WTC11 (cell line): ENCODE measurements around the gene ZMYND12. TPM values are rescaled to one million over a fixed set of nuclear protein-coding genes. Genes with fewer than 3 reads are reported as not detected.

Experiments
- ATAC-seq: fragments of 200-7000 bp; cut with Tn5 transposase; 2 replicates; pipeline ENCODE4 v1.10.0; 2021; ENCODE audit warnings: mild to moderate bottlenecking, moderate library complexity
- CTCF ChIA-PET: fragments of 300-600 bp; sonication (Branson Sonifier 250); formaldehyde crosslinking; loops from one replicate; lab custom pipeline; 2021; ENCODE audit warnings: antibody characterized with exemption; lab: Charles Lee
- POLR2A ChIA-PET: fragments of 350-600 bp; sonication (Branson Sonifier 250); formaldehyde crosslinking; loops from one replicate; lab custom pipeline; 2021; ENCODE audit warnings: antibody characterized with exemption; lab: Charles Lee
- DNase-seq: peaks from one replicate; pipeline ENCODE4 v3.0.0; 2021; ENCODE audit warnings: low spot score
- H3K27ac Mint-ChIP-seq: 2 replicates; pipeline ENCODE4 v1.8.0; 2021; ENCODE audit warnings: mixed read lengths
- H3K27me3 Mint-ChIP-seq: 2 replicates; pipeline ENCODE4 v1.8.0; 2021; ENCODE audit warnings: low read depth, mild to moderate bottlenecking, moderate library complexity, mixed read lengths
- H3K36me3 Mint-ChIP-seq: 2 replicates; pipeline ENCODE4 v1.8.0; 2021; ENCODE audit warnings: mixed read lengths
- H3K4me1 Mint-ChIP-seq: 2 replicates; pipeline ENCODE4 v1.8.0; 2022; ENCODE audit warnings: mixed read lengths
- H3K4me3 Mint-ChIP-seq: 2 replicates; pipeline ENCODE4 v1.8.0; 2021; ENCODE audit warnings: mild to moderate bottlenecking, moderate library complexity, mixed read lengths
- H3K9me3 Mint-ChIP-seq: 2 replicates; pipeline ENCODE4 v1.8.0; 2021; ENCODE audit warnings: mixed read lengths
- ATF3 ChIP-seq: sonication (generic); formaldehyde crosslinking; conservative IDR thresholded peaks from 2 replicates; pipeline ENCODE4 v1.8.1; 2022; ENCODE audit warnings: mild to moderate bottlenecking, missing genetic modification reagents
- FOXJ3 ChIP-seq: sonication (generic); formaldehyde crosslinking; IDR thresholded peaks from 2 replicates; pipeline ENCODE4 v1.9.0; 2021; ENCODE audit warnings: missing genetic modification reagents, mild to moderate bottlenecking, borderline replicate concordance
- FOXK1 ChIP-seq: sonication (generic); formaldehyde crosslinking; IDR thresholded peaks from 2 replicates; pipeline ENCODE4 v1.8.0; 2022; ENCODE audit warnings: mild to moderate bottlenecking, moderate library complexity, missing genetic modification reagents
- HMGA2 ChIP-seq: fragments of 250-450 bp; sonication (Bioruptor Pico); IDR thresholded peaks from 2 replicates; pipeline ENCODE4 v1.4.0; 2021; ENCODE audit warnings: mild to moderate bottlenecking, moderate library complexity
- KAT7 ChIP-seq: sonication (generic); formaldehyde crosslinking; IDR thresholded peaks from 2 replicates; pipeline ENCODE4 v1.8.1; 2023; ENCODE audit warnings: missing genetic modification reagents, mild to moderate bottlenecking, borderline replicate concordance
- MAX ChIP-seq: sonication (generic); formaldehyde crosslinking; IDR thresholded peaks from 2 replicates; pipeline ENCODE4 v1.8.0; 2022; ENCODE audit warnings: mild to moderate bottlenecking, missing genetic modification reagents
- NFE2L1 ChIP-seq: sonication (generic); formaldehyde crosslinking; IDR thresholded peaks from 2 replicates; pipeline ENCODE4 v1.8.1; 2023; ENCODE audit warnings: missing genetic modification reagents
- NFYB ChIP-seq: sonication (generic); formaldehyde crosslinking; conservative IDR thresholded peaks from 2 replicates; pipeline ENCODE4 v1.8.0; 2022; ENCODE audit warnings: low read depth, missing genetic modification reagents
- PRDM15 ChIP-seq: sonication (generic); formaldehyde crosslinking; IDR thresholded peaks from 2 replicates; pipeline ENCODE4 v1.8.0; 2022; ENCODE audit warnings: missing genetic modification reagents
- SMAD3 ChIP-seq: sonication (generic); formaldehyde crosslinking; IDR thresholded peaks from 2 replicates; pipeline ENCODE4 v1.8.0; 2022; ENCODE audit warnings: missing genetic modification reagents, mild to moderate bottlenecking, borderline replicate concordance
- SOX15 ChIP-seq: fragments of 250-450 bp; sonication (Bioruptor Pico); IDR thresholded peaks from 2 replicates; pipeline ENCODE4 v1.9.0; 2021; ENCODE audit warnings: mild to moderate bottlenecking
- SP1 ChIP-seq: sonication (generic); formaldehyde crosslinking; conservative IDR thresholded peaks from 2 replicates; pipeline ENCODE4 v1.8.1; 2022; ENCODE audit warnings: missing genetic modification reagents
- TCF7 ChIP-seq: sonication (generic); formaldehyde crosslinking; IDR thresholded peaks from 2 replicates; pipeline ENCODE4 v1.8.0; 2022; ENCODE audit warnings: mild to moderate bottlenecking, low read depth, missing genetic modification reagents, moderate library complexity
- TEAD4 ChIP-seq: sonication (generic); formaldehyde crosslinking; IDR thresholded peaks from 2 replicates; pipeline ENCODE4 v1.8.0; 2022; ENCODE audit warnings: mild to moderate bottlenecking, missing genetic modification reagents
- TP53 ChIP-seq: sonication (generic); formaldehyde crosslinking; IDR thresholded peaks from 2 replicates; pipeline ENCODE4 v1.8.1; 2023; ENCODE audit warnings: mild to moderate bottlenecking, missing genetic modification reagents
- ZBTB21 ChIP-seq: sonication (generic); formaldehyde crosslinking; IDR thresholded peaks from 2 replicates; pipeline ENCODE4 v1.8.1; 2023; ENCODE audit warnings: mild to moderate bottlenecking, missing genetic modification reagents, borderline replicate concordance
- ZNF416 ChIP-seq: fragments of 250-450 bp; sonication (Bioruptor Pico); IDR thresholded peaks from 2 replicates; pipeline ENCODE4 v1.9.0; 2021; ENCODE audit warnings: mild to moderate bottlenecking, inconsistent platforms
- ZNF423 ChIP-seq: fragments of 250-450 bp; sonication (Bioruptor Pico); IDR thresholded peaks from 2 replicates; pipeline ENCODE4 v2.1.2; 2022; ENCODE audit warnings: mild to moderate bottlenecking, moderate library complexity
- total RNA-seq: library from RNA; stranded (reverse); gene quantifications from 3 replicates; pipeline ENCODE4 v1.2.3, GENCODE V29; 2021
- TF ChIP-seq, protein P1 (sequence below): fragments of 250-450 bp; sonication (Bioruptor Pico); IDR thresholded peaks from 2 replicates; pipeline ENCODE4 v1.9.0; 2021; ENCODE audit warnings: mild to moderate bottlenecking
- TF ChIP-seq, protein P2 (sequence below): sonication (generic); formaldehyde crosslinking; IDR thresholded peaks from 2 replicates; pipeline ENCODE4 v1.8.0; 2022; ENCODE audit warnings: mild to moderate bottlenecking, missing genetic modification reagents
- TF ChIP-seq, protein P3 (sequence below): sonication (generic); formaldehyde crosslinking; IDR thresholded peaks from 2 replicates; pipeline ENCODE4 v1.8.1; 2023; ENCODE audit warnings: mild to moderate bottlenecking, missing genetic modification reagents, moderate library complexity
- TF ChIP-seq, protein P4 (sequence below): sonication (generic); formaldehyde crosslinking; IDR thresholded peaks from 2 replicates; pipeline ENCODE4 v1.8.1; 2023; ENCODE audit warnings: mild to moderate bottlenecking, moderate library complexity, missing genetic modification reagents

ZMYND12 gene
- total RNA-seq, 1 experiment from 2014 or later: 0.63 TPM

DNA sequence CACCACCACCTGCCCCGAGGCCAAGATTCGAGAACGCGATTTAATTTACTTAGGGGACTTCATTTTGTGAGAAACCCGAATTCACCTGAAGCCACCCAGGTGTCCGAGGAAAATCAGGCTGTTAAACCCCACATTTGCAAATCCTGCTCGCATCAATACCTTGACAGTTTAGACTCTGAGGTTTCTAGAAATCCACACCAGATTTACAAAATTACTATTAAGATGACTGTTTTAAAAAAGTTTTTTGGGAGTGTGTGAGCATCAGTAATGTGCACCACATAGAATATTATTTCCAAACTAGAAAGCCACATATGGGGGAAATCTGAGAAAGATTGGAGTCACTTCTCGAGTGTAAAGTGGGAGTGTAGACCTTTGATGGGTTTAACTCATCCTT is 74.5 kb downstream of the ZMYND12 start:
- H3K27ac Mint-ChIP-seq: no peak overlapping the region
- POLR2A ChIA-PET: no interaction called here
- ATAC-seq: no peak
- CTCF ChIA-PET: no interaction called here
- no peaks in the 10 kb centered on the region for H3K9me3 Mint-ChIP-seq
- H3K4me3 Mint-ChIP-seq: peak overlapping the region; percentile 68
- H3K27me3 Mint-ChIP-seq: peaks cover 58% of the 10 kb centered on the region
- H3K36me3 Mint-ChIP-seq: no peaks in the 10 kb centered on the region
- TF ChIP-seq SOX15 (CRISPR knock-in tag) (no peak), TP53 (CRISPR knock-in tag) (no peak), SMAD3 (no peak), PRDM15 (CRISPR knock-in tag) (no peak), ZBTB21 (no peak), ZNF416 (no peak)
- TF ChIP-seq, protein P1, sequence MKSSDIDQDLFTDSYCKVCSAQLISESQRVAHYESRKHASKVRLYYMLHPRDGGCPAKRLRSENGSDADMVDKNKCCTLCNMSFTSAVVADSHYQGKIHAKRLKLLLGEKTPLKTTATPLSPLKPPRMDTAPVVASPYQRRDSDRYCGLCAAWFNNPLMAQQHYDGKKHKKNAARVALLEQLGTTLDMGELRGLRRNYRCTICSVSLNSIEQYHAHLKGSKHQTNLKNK (CRISPR knock-in tag): no peak
- TF ChIP-seq, all 79 proteins: peak for 0
- DNase-seq: no peak
- H3K4me1 Mint-ChIP-seq: peaks cover 16% of the 10 kb centered on the region

DNA sequence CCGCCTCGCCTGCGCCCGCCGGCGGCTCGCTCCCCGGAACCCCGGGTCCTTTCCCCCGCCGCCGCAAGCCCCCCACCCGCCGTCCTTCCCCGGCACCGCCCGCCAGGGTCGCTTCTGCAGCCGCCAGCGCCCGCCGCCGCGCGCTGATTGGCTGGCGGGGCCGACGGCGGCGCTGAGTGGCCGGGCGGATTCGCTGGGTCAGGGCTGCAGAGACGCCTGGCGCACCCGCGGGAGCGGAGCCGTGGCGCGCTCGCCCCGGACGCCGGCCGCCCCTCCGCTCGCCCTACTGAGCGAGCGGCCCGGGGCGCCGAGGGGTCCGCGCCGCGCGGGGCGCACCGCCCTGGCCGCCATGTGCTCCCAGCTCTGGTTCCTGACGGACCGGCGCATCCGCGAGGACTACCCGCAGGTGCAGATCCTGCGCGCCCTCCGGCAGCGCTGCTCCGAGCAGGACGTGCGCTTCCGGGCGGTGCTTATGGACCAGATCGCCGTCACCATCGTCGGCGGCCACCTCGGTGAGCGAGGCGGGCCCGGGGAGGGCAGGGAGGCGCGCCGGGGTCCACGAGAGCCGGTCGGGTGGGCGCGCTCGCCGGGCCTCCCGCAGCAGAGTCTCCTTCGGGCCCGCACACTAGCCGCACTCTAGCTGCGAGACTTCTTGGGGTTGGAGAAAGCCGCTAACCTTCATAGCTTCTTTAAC is 75.1 kb downstream of the ZMYND12 start, which contains the start of gene RIMKLA:
RIMKLA (plus strand) TSS at position 207 of the 694 bp plus-strand sequence; CDS start at position 350, 143 bp downstream.
- peak within 1 kb of the TSS; percentile 79 for H3K4me3 Mint-ChIP-seq
- H3K27me3 Mint-ChIP-seq: peaks cover 61% of the 10 kb centered on the region
- H3K36me3 Mint-ChIP-seq: no peaks in the 10 kb centered on the region
- POLR2A ChIA-PET: no interaction called here
- H3K9me3 Mint-ChIP-seq: no peaks in the 10 kb centered on the region
- ATAC-seq: peak; percentile 89
- peak; percentile 70 for DNase-seq
- no peak within 1 kb of the TSS for H3K27ac Mint-ChIP-seq
- CTCF ChIA-PET: no interaction called here
- peaks cover 16% of the 10 kb centered on the region for H3K4me1 Mint-ChIP-seq
- TF ChIP-seq ZNF423 (CRISPR knock-in tag) (peak; percentile 95), TCF7 (CRISPR knock-in tag) (peak; percentile 56; the same call in 1 of the 2 replicates), HMGA2 (CRISPR knock-in tag) (no peak), FOXJ3 (CRISPR knock-in tag) (no peak), NFE2L1 (CRISPR knock-in tag) (no peak), TEAD4 (no peak), ZBTB21 (no peak), NFYB (CRISPR knock-in tag) (peak; percentile 82), FOXK1 (CRISPR knock-in tag) (peak; percentile 71), KAT7 (CRISPR knock-in tag) (0 out of 2 replicates have a peak, but pooled peaks have one; percentile 37), ATF3 (CRISPR knock-in tag) (no peak), MAX (CRISPR knock-in tag) (peak; percentile 60; the same call in 1 of the 2 replicates), SP1 (CRISPR knock-in tag) (no peak; the same call in 1 of the 2 replicates)
- TF ChIP-seq, protein P2, sequence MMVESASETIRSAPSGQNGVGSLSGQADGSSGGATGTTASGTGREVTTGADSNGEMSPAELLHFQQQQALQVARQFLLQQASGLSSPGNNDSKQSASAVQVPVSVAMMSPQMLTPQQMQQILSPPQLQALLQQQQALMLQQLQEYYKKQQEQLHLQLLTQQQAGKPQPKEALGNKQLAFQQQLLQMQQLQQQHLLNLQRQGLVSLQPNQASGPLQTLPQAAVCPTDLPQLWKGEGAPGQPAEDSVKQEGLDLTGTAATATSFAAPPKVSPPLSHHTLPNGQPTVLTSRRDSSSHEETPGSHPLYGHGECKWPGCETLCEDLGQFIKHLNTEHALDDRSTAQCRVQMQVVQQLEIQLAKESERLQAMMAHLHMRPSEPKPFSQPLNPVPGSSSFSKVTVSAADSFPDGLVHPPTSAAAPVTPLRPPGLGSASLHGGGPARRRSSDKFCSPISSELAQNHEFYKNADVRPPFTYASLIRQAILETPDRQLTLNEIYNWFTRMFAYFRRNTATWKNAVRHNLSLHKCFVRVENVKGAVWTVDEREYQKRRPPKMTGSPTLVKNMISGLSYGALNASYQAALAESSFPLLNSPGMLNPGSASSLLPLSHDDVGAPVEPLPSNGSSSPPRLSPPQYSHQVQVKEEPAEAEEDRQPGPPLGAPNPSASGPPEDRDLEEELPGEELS (CRISPR knock-in tag): peak; percentile 61; the same call in 1 of the 2 replicates
- TF ChIP-seq, protein P3, sequence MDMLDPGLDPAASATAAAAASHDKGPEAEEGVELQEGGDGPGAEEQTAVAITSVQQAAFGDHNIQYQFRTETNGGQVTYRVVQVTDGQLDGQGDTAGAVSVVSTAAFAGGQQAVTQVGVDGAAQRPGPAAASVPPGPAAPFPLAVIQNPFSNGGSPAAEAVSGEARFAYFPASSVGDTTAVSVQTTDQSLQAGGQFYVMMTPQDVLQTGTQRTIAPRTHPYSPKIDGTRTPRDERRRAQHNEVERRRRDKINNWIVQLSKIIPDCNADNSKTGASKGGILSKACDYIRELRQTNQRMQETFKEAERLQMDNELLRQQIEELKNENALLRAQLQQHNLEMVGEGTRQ (CRISPR knock-in tag): no peak
- TF ChIP-seq, protein P4, sequence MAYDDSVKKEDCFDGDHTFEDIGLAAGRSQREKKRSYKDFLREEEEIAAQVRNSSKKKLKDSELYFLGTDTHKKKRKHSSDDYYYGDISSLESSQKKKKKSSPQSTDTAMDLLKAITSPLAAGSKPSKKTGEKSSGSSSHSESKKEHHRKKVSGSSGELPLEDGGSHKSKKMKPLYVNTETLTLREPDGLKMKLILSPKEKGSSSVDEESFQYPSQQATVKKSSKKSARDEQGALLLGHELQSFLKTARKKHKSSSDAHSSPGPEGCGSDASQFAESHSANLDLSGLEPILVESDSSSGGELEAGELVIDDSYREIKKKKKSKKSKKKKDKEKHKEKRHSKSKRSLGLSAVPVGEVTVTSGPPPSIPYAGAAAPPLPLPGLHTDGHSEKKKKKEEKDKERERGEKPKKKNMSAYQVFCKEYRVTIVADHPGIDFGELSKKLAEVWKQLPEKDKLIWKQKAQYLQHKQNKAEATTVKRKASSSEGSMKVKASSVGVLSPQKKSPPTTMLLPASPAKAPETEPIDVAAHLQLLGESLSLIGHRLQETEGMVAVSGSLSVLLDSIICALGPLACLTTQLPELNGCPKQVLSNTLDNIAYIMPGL (CRISPR knock-in tag): peak; percentile 50; the same call in 1 of the 2 replicates
